HepG2 (cell line): ENCODE measurements around the gene VWA3A. TPM values are rescaled to one million over a fixed set of nuclear protein-coding genes. Genes with fewer than 3 reads are reported as not detected.

Experiments
- ATAC-seq: fragments of 200-7000 bp; cut with Tn5 transposase; 3 replicates; pipeline ENCODE4 v1.9.1; 2020; ENCODE audit warnings: mild to moderate bottlenecking, moderate library complexity
- BruUV-seq: library from RNA; stranded (reverse); fragments of 400-500 nt; replicated peaks from 2 replicates; lab custom pipeline; 2021; lab: Mats Ljungman, UMichigan
- CTCF ChIA-PET: fragments of 300-600 bp; formaldehyde crosslinking; extraction: SDS; loops from one replicate; lab custom pipeline; 2021; ENCODE audit warnings: low total read pairs, inconsistent platforms, low intra/inter-chr PET ratio; lab: Yijun Ruan, JAX
- POLR2A ChIA-PET: fragments of 350-600 bp; sonication (Branson Sonifier 250); formaldehyde crosslinking; loops from one replicate; lab custom pipeline; 2020; ENCODE audit warnings: antibody characterized with exemption, inconsistent platforms; lab: Yijun Ruan, JAX
- DNase-seq: peaks from one replicate; pipeline ENCODE4 v3.0.0-alpha.2; 2015; ENCODE audit warnings: low spot score
- FAIRE-seq: peaks from 3 replicates; lab custom pipeline; 2011; peaks lifted over from hg19 to GRCh38; lab: Jason Lieb, UNC
- H2AFZ ChIP-seq: one replicate; pipeline ENCODE4 v1.6.1; 2011; ENCODE audit warnings: low read length, inconsistent platforms
- H3K27ac ChIP-seq: fragments of 300-600 bp; 3 replicates; pipeline ENCODE4 v1.8.0; 2011; ENCODE audit warnings: mixed run types, mild to moderate bottlenecking, mixed read lengths, low read length, inconsistent platforms; ENCODE audit not compliant: insufficient read depth; ENCODE audit errors: extremely low read length
- H3K27me3 ChIP-seq, 2 experiments: fragments of 200-600 bp in 1 of 2; 2 replicates in 1 of 2; 3 replicates in 1 of 2; pipeline versions ENCODE4 v1.6.0 to v1.8.0; 2011; ENCODE audit warnings: low read length in 2 of 2, mild to moderate bottlenecking in 2 of 2, moderate library complexity in 2 of 2, inconsistent platforms in 1 of 2; ENCODE audit not compliant: insufficient read depth in 2 of 2, control insufficient read depth in 1 of 2
- H3K36me3 ChIP-seq, 2 experiments: fragments of 200-600 bp in 1 of 2; replicated peaks in 1 of 2; 2 replicates in 1 of 2; 3 replicates in 1 of 2; pipeline versions ENCODE4 v1.5.1 to v1.8.0; 2011; ENCODE audit warnings: low read length in 2 of 2, inconsistent platforms in 1 of 2; ENCODE audit not compliant: insufficient read depth in 2 of 2, control insufficient read depth in 1 of 2
- H3K4me1 ChIP-seq: 2 replicates; pipeline ENCODE4 v1.5.1; 2012; ENCODE audit warnings: low read length, inconsistent platforms; ENCODE audit not compliant: insufficient read depth
- H3K4me2 ChIP-seq: 2 replicates; pipeline ENCODE4 v1.6.0; 2011; ENCODE audit warnings: low read depth, low read length, inconsistent platforms
- H3K4me3 ChIP-seq, 3 experiments: fragments of 200-600 bp in 1 of 3; sonication (generic), shearing (Covaris generic) in 1 of 3; replicated peaks in 1 of 3; 2 replicates each; pipeline ENCODE4 v1.5.1; 2011 to 2016; ENCODE audit warnings: low read length in 3 of 3, inconsistent platforms in 2 of 3, low read depth in 2 of 3, mild to moderate bottlenecking in 2 of 3, control low read depth in 1 of 3, mixed read lengths in 1 of 3; ENCODE audit not compliant: insufficient read depth in 1 of 3
- H3K79me2 ChIP-seq: one replicate; pipeline ENCODE4 v1.6.1; 2011; ENCODE audit warnings: low read length, inconsistent platforms; ENCODE audit not compliant: insufficient read depth
- H3K9ac ChIP-seq: 2 replicates; pipeline ENCODE4 v1.6.0; 2011; ENCODE audit warnings: mild to moderate bottlenecking, low read depth, low read length, inconsistent platforms; ENCODE audit not compliant: insufficient read depth
- H3K9me3 ChIP-seq: 2 replicates; pipeline ENCODE4 v1.5.1; 2012; ENCODE audit warnings: mild to moderate bottlenecking, low read length
- H4K20me1 ChIP-seq: 2 replicates; pipeline ENCODE4 v1.6.0; 2011; ENCODE audit warnings: inconsistent platforms, mild to moderate bottlenecking, low read length, moderate library complexity; ENCODE audit not compliant: insufficient read depth
- ATF1 ChIP-seq: IDR thresholded peaks from 2 replicates; pipeline ENCODE4 v1.6.1; 2016; ENCODE audit warnings: mild to moderate bottlenecking, control low read depth
- PHF21A ChIP-seq: sonication (generic); formaldehyde crosslinking; IDR thresholded peaks from 2 replicates; pipeline ENCODE4 v1.5.0; 2020; ENCODE audit warnings: mild to moderate bottlenecking, missing genetic modification reagents
- WGBS: methylation state at CpG from one replicate; pipeline ENCODE4 v1.1.6; 2017; ENCODE audit warnings: low lambda C conversion rate; 5-methylcytosine and 5-hydroxymethylcytosine counted together
- in situ Hi-C: cut with HindIII; loops from 2 replicates; pipeline ENCODE4 v1.10.0; 2017; ENCODE audit warnings: low pct_unique_long_range_greater_than_20kb; ENCODE audit not compliant: extremely low pct_ligation_motif_present
- intact Hi-C: fragments of 100-400 bp; cut with micrococcal nuclease; formaldehyde crosslinking; loops from one replicate; pipeline ENCODE4 v1.10.0; 2022; ENCODE audit not compliant: unreplicated experiment
- polyA plus RNA-seq, 8 experiments: library from polyadenylated mRNA; depleted of rRNA in 3 of 8; stranded (reverse) in 7 of 8; unstranded in 1 of 8; fragments of >200 nt; fragmentation: Illumina TruSeq in 4 of 8; extraction: Trizol in 4 of 8; gene quantifications; 2 replicates each; pipeline versions ENCODE4 v1.2.1 to v1.2.3, GENCODE V29; 2011 to 2016; ENCODE audit warnings: low read depth in 4 of 8, missing spikeins in 1 of 8, mixed read lengths in 1 of 8; ENCODE audit not compliant: insufficient read depth in 1 of 8
- total RNA-seq, 5 experiments: library from RNA; depleted of rRNA; stranded (reverse); fragments of >200 nt; fragmentation: Illumina TruSeq; extraction: Trizol; gene quantifications; 2 replicates each; pipeline ENCODE4 v1.2.3, GENCODE V29; 2016; ENCODE audit warnings: low read depth in 1 of 5
- TF ChIP-seq, protein P1 (sequence below): sonication (generic); formaldehyde crosslinking; IDR thresholded peaks from 2 replicates; pipeline ENCODE4 v1.9.0; 2021; ENCODE audit warnings: missing genetic modification reagents, borderline replicate concordance
- TF ChIP-seq, protein P2 (sequence below): sonication (generic); formaldehyde crosslinking; IDR thresholded peaks from 2 replicates; pipeline ENCODE4 v1.4.0; 2020; ENCODE audit warnings: missing genetic modification reagents, low read depth, mild to moderate bottlenecking, borderline replicate concordance

VWA3A gene
- total and polyA plus RNA-seq, 2 of the 13 experiments (the other 11 are each of a cell fraction or from before 2014, with no cell fraction given): 0.03 to 0.07 TPM

DNA sequence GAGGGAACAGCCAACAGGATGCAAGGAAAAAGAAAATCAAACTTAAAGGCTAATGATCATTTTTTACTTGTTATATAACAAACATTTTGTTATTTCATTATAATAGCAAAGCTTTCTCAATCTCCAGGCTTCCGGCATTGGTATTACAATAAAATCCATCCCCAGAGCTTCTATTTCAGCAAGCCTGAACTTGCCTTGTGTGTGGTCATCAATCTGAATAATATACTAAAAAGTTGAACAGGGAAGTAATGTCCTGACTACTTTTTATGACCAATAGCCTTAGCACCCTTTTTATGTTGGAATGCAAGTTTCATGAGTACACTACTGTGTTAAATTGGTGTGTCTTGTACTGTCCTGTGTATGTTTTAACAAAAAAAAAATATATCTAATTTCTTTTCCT lies 27.1 kb upstream of the VWA3A start:
- no peak for ATAC-seq
- Histone ChIP-seq H3K9me3 (peaks cover 6% of the 10 kb centered on the region; the same call in 1 of the 2 replicates), H3K27me3 (no peaks in the 10 kb centered on the region), H4K20me1 (no peaks in the 10 kb centered on the region), H2AFZ (no peak overlapping the region), H3K36me3 (no peaks in the 10 kb centered on the region; a peak in 1 of 5 replicates), H3K9ac (no peak overlapping the region), H3K4me1 (no peaks in the 10 kb centered on the region), H3K27ac (no peak overlapping the region), H3K79me2 (no peaks in the 10 kb centered on the region), H3K4me2 (no peak overlapping the region)
- in situ Hi-C loops (no loop called here), intact Hi-C loops (no loop called here)
- CTCF ChIA-PET: no interaction called here
- no TSS peak for BruUV-seq
- no peak for DNase-seq
- no peak for FAIRE-seq
- WGBS: 100% methylated on average over 1 of the region's 1 CpG
- TF ChIP-seq, protein P1, sequence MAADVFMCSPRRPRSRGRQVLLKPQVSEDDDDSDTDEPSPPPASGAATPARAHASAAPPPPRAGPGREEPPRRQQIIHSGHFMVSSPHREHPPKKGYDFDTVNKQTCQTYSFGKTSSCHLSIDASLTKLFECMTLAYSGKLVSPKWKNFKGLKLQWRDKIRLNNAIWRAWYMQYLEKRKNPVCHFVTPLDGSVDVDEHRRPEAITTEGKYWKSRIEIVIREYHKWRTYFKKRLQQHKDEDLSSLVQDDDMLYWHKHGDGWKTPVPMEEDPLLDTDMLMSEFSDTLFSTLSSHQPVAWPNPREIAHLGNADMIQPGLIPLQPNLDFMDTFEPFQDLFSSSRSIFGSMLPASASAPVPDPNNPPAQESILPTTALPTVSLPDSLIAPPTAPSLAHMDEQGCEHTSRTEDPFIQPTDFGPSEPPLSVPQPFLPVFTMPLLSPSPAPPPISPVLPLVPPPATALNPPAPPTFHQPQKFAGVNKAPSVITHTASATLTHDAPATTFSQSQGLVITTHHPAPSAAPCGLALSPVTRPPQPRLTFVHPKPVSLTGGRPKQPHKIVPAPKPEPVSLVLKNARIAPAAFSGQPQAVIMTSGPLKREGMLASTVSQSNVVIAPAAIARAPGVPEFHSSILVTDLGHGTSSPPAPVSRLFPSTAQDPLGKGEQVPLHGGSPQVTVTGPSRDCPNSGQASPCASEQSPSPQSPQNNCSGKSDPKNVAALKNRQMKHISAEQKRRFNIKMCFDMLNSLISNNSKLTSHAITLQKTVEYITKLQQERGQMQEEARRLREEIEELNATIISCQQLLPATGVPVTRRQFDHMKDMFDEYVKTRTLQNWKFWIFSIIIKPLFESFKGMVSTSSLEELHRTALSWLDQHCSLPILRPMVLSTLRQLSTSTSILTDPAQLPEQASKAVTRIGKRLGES (CRISPR knock-in tag): no peak
- TF ChIP-seq, protein P2, sequence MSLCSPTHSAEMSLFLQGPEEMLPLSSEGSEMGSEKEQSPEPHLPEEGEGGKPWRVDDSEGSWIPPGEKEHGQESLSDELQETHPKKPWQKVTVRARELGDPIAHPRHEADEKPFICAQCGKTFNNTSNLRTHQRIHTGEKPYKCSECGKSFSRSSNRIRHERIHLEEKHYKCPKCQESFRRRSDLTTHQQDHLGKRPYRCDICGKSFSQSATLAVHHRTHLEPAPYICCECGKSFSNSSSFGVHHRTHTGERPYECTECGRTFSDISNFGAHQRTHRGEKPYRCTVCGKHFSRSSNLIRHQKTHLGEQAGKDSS (CRISPR knock-in tag): no peak
- no peak for TF ChIP-seq PHF21A (CRISPR knock-in tag)
- TF ChIP-seq ATF1: no peak
- TF ChIP-seq, all 625 proteins: peak for 0
- H3K4me3 ChIP-seq: no peak overlapping the region
- POLR2A ChIA-PET: no interaction called here
